ENCODE measurements around the gene UBE2F. TPM values are rescaled to one million over a fixed set of nuclear protein-coding genes. Genes with fewer than 3 reads are reported as not detected.

The UBE2F gene
- total and polyA plus RNA-seq, 10 donors = 32.1 to 73.9 (median 47.5) TPM

- H3K4me1 ChIP-seq = peaks cover 0 to 9% (median 0%) of the 10 kb centered on the region in 6 donors
- H3K27ac ChIP-seq = no peak overlapping the region
- TF ChIP-seq POLR2AphosphoS5 (IDR thresholded peaks at IDR 0.05) = no peak
- no peak for TF ChIP-seq CTCF (IDR thresholded peaks at IDR 0.05 in 8 of 11, conservative IDR thresholded peaks at IDR 0.05 in 3 of 11)
- TF ChIP-seq POLR2A (IDR thresholded peaks at IDR 0.05) = no peak
- DNase-seq = no peak
- 71 to 80% (median 78%) methylated on average over 7 of the region's 7 CpGs for WGBS, 5 donors
- H3K4me3 ChIP-seq = no peak overlapping the region
- peaks cover 0 to 9% (median 2%) of the 10 kb centered on the region in 8 donors for H3K9me3 ChIP-seq
- intact Hi-C loops (cut with DNase I; ENCODE audit: low total_unique reads) = no loop called here
- peaks cover 0 to 68% (median 4%) of the 10 kb centered on the region in 6 donors for H3K36me3 ChIP-seq
- H3K27me3 ChIP-seq (replicated peaks in 1 of 7) = no peaks in the 10 kb centered on the region
These were observed 36.6 kb downstream of the UBE2F start for GRCh38 chr2:238003234-238004031.

- Histone ChIP-seq H3K27me3 (replicated peaks in 1 of 7) (no peaks in the 10 kb centered on the region), H3K36me3 (peaks cover 0 to 68% (median 4%) of the 10 kb centered on the region in 6 donors), H3K9me3 (peaks cover 0 to 8% (median 2%) of the 10 kb centered on the region in 8 donors), H3K4me1 (peaks cover 0 to 6% (median 0%) of the 10 kb centered on the region in 6 donors), H3K27ac (no peak overlapping the region), H3K4me3 (no peak overlapping the region)
- TF ChIP-seq POLR2AphosphoS5 (IDR thresholded peaks at IDR 0.05) = no peak
- TF ChIP-seq POLR2A (IDR thresholded peaks at IDR 0.05) = no peak
- TF ChIP-seq CTCF (IDR thresholded peaks at IDR 0.05 in 8 of 11, conservative IDR thresholded peaks at IDR 0.05 in 3 of 11) = no peak
- 82 to 89% (median 86%) methylated on average over 3 of the region's 3 CpGs for WGBS, 5 donors
- DNase-seq = no peak
- intact Hi-C loops (cut with DNase I; ENCODE audit: low total_unique reads) = no loop called here
These were observed 37.4 kb downstream of the UBE2F start for GRCh38 chr2:238004077-238004830.

- H3K27me3 ChIP-seq (replicated peaks in 1 of 7) = no peaks in the 10 kb centered on the region
- TF ChIP-seq POLR2AphosphoS5 (IDR thresholded peaks at IDR 0.05) (no peak), CTCF (IDR thresholded peaks at IDR 0.05 in 8 of 11, conservative IDR thresholded peaks at IDR 0.05 in 3 of 11) (no peak), POLR2A (IDR thresholded peaks at IDR 0.05) (no peak)
- no peak for DNase-seq
- H3K27ac ChIP-seq = no peak overlapping the region
- WGBS, 5 donors = 89 to 98% (median 95%) methylated on average over 1 of the region's 1 CpG
- intact Hi-C loops (cut with DNase I; ENCODE audit: low total_unique reads) = no loop called here
- H3K4me1 ChIP-seq = peaks cover 0 to 15% (median 0%) of the 10 kb centered on the region in 6 donors
- H3K36me3 ChIP-seq = peaks cover 0 to 68% (median 4%) of the 10 kb centered on the region in 6 donors
- no peaks in the 10 kb centered on the region for H3K9me3 ChIP-seq
- H3K4me3 ChIP-seq = no peak overlapping the region
These were observed 38.7 kb downstream of the UBE2F start for GRCh38 chr2:238005528-238005927.

GRCh38 chr2:238006510-238006909 lies 39.7 kb downstream of the UBE2F start:
- H3K4me1 ChIP-seq = peaks cover 0 to 15% (median 0%) of the 10 kb centered on the region in 6 donors

More at GRCh38 chr2:238006510-238006909, 39.7 kb downstream of the UBE2F start:
- no peak overlapping the region for H3K27ac ChIP-seq
- no peaks in the 10 kb centered on the region for H3K27me3 ChIP-seq (replicated peaks in 1 of 7)
- no peak for TF ChIP-seq CTCF (IDR thresholded peaks at IDR 0.05 in 8 of 11, conservative IDR thresholded peaks at IDR 0.05 in 3 of 11)
- TF ChIP-seq POLR2A (IDR thresholded peaks at IDR 0.05) = no peak
- no peak for TF ChIP-seq POLR2AphosphoS5 (IDR thresholded peaks at IDR 0.05)
- H3K9me3 ChIP-seq = no peaks in the 10 kb centered on the region
- intact Hi-C loops (cut with DNase I; ENCODE audit: low total_unique reads) = no loop called here
- no peak for DNase-seq
- peaks cover 0 to 66% (median 4%) of the 10 kb centered on the region in 6 donors for H3K36me3 ChIP-seq
- no peak overlapping the region for H3K4me3 ChIP-seq
